Measurements from ENCODE around the gene ST3GAL6.
"Not testable (repeated sequence)": the region's sequence is repeated elsewhere in the genome, so short reads cannot be mapped to it uniquely, and the experiment has no call there.

Gene ST3GAL6

GRCh38 chr3:98807561-98807960 is 44.4 kb downstream of the ST3GAL6 start:
- no peak for DNase-seq

GRCh38 chr3:98808071-98808470 is 44.9 kb downstream of the ST3GAL6 start:
- DNase-seq: no peak

GRCh38 chr3:98809557-98809956 is 46.4 kb downstream of the ST3GAL6 start:
- DNase-seq: no peak

GRCh38 chr3:98811048-98811447 is 47.9 kb downstream of the ST3GAL6 start:
- DNase-seq: no peak

- no peak for DNase-seq
These were observed 49.8 kb downstream of the ST3GAL6 start for GRCh38 chr3:98812851-98813374.

- no peak for DNase-seq
These were observed 51.8 kb downstream of the ST3GAL6 start for GRCh38 chr3:98814817-98815420.

GRCh38 chr3:98817547-98818041 is 54.5 kb downstream of the ST3GAL6 start:
- no peak for DNase-seq

GRCh38 chr3:98821063-98821462 is 57.9 kb downstream of the ST3GAL6 start:
- DNase-seq: no peak

GRCh38 chr3:98823791-98824190 is 60.7 kb downstream of the ST3GAL6 start:
- DNase-seq: no peak

GRCh38 chr3:98824256-98824655 is 61.1 kb downstream of the ST3GAL6 start:
- DNase-seq: no peak

- DNase-seq: no peak
These were observed 63.0 kb downstream of the ST3GAL6 start for GRCh38 chr3:98826126-98826525.

- no peak for DNase-seq
These were observed 64.2 kb downstream of the ST3GAL6 start for GRCh38 chr3:98827221-98827920.

- DNase-seq: no peak
These were observed 66.2 kb downstream of the ST3GAL6 start for GRCh38 chr3:98829246-98829832.

- not testable (repeated sequence) for DNase-seq
These were observed 67.9 kb downstream of the ST3GAL6 start for GRCh38 chr3:98831060-98831459.

- no peak for DNase-seq
These were observed 76.7 kb downstream of the ST3GAL6 start for GRCh38 chr3:98839846-98840245.

GRCh38 chr3:98843266-98843959 is 80.3 kb downstream of the ST3GAL6 start:
- DNase-seq: no peak

All from T1000 (cell line).